Gastrocnemius medialis (tissue), 4 donors: ENCODE results near the gene FAM181A.

ENCODE experiments used
- CTCF ChIP-seq, 5 experiments: fragments of 450-650 bp in 3 of 5; fragments of 200-600 bp in 2 of 5; sonication (generic) in 2 of 5; IDR thresholded peaks in 4 of 5; conservative IDR thresholded peaks in 1 of 5; 1 replicate in 4 of 5; 2 replicates in 1 of 5; pipeline ENCODE4 v1.5.1; 2016 to 2019; ENCODE audit warnings: antibody characterized with exemption in 5 of 5, mild to moderate bottlenecking in 3 of 5, moderate library complexity in 3 of 5
- POLR2A ChIP-seq, 2 donors: fragments of 450-650 bp; IDR thresholded peaks; one replicate each; pipeline ENCODE4 v1.6.1; 2017; ENCODE audit warnings: antibody characterized with exemption in 2 of 2, mild to moderate bottlenecking in 2 of 2, moderate library complexity in 2 of 2

- TF ChIP-seq CTCF (IDR thresholded peaks at IDR 0.05 in 4 of 5, conservative IDR thresholded peaks at IDR 0.05 in 1 of 5) (peak in 3 of 5 experiments; percentile 32 to 64 (median 36)), POLR2A (IDR thresholded peaks at IDR 0.05) (no peak)
These were observed 43.4 kb downstream of the FAM181A start for GRCh38 chr14:93970585-93970964.
